NCI-H1436 treated with DMSO at 0.1 percent for 48 hours (cell line): Measurements from ENCODE around the gene CIB4.

Source experiments
- DNase-seq: peaks from one replicate; lab custom pipeline; 2025; lab: John Stamatoyannopoulos, UW

CIB4 gene

GRCh38 chr2:26642429-26642828 lies 1.3 kb upstream of the CIB4 start:
- DNase-seq: no peak

GRCh38 chr2:26640331-26640745 lies 828 bp downstream of the CIB4 start:
- no peak for DNase-seq

GRCh38 chr2:26639685-26640243 lies 1.4 kb downstream of the CIB4 start:
- no peak for DNase-seq

- DNase-seq: no peak
Observed at GRCh38 chr2:26637811-26638310, 3.3 kb downstream of the CIB4 start.

DNA sequence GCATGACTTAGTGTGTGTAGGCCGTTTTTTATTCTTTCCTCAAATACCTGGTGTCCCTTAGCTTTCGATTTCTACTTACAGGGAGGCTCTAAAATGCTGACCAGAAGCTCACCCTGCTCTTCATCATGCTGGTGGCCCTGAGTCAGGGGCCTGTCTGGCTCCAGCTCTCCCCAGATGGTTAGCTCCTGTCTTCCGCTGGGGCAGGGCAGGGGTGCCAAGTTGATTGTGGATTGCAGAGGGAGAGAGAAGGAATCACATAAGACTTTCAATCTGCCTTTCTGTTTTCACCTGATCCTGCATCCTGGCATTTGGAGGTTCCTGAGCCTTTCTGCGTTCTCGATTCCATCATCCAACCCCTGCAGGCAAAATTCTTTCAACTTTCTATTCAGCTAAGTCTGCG lies 4.2 kb downstream of the CIB4 start:
- no peak for DNase-seq

DNA sequence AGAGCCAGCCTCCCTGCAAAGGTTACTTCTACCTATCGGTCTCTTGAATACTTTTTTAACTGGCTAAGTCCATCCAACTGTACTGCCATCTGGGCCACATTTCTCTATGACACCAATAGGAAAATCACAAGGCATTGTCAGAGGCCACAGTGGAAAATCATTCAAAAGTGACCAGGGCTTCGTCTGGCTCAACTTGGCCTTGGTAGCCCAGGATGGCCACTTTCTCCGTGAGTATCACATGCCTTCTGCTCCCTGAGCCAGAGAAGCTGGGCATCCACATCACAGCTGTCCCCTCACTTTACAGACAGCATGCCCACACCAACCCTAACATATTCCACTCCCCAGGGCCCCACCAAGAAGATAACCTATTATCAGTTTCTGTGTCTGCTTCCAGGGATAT lies 5.8 kb downstream of the CIB4 start:
- DNase-seq: no peak

DNA sequence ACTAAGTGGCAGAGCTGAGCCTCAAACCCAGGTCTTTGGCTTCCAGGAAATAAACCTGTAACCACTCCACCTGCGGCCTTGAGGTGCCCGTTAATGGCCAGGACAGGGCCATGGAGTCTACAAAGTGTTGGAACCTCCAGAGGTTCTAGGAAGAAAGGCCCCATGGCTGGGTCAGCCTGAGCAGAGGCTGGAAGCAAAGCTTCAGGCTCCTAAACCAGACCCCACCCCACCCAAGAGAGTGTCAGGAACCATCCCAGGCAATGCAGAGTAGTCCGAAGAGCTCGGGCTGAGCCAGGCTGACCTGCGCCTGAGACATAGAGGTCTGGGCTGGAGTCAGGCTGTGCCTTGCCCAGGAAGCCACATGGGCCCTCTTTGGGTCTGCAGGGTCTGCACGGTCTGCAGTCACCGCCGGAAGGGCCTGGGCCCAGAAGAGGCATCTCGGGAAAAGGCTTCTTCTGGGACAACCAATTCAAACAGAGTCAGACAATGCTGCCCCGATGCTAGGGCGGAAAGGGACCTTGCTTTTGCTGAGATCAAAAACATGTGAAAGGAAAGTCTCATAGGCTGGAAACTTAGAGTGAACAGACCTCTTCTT lies 6.4 kb downstream of the CIB4 start:
- DNase-seq: no peak

- DNase-seq: no peak
Observed at GRCh38 chr2:26633993-26634595, 7.1 kb downstream of the CIB4 start.

- DNase-seq: no peak
Observed at GRCh38 chr2:26633351-26633945, 7.7 kb downstream of the CIB4 start.

- DNase-seq: no peak
Observed at GRCh38 chr2:26632624-26633185, 8.5 kb downstream of the CIB4 start.

DNA sequence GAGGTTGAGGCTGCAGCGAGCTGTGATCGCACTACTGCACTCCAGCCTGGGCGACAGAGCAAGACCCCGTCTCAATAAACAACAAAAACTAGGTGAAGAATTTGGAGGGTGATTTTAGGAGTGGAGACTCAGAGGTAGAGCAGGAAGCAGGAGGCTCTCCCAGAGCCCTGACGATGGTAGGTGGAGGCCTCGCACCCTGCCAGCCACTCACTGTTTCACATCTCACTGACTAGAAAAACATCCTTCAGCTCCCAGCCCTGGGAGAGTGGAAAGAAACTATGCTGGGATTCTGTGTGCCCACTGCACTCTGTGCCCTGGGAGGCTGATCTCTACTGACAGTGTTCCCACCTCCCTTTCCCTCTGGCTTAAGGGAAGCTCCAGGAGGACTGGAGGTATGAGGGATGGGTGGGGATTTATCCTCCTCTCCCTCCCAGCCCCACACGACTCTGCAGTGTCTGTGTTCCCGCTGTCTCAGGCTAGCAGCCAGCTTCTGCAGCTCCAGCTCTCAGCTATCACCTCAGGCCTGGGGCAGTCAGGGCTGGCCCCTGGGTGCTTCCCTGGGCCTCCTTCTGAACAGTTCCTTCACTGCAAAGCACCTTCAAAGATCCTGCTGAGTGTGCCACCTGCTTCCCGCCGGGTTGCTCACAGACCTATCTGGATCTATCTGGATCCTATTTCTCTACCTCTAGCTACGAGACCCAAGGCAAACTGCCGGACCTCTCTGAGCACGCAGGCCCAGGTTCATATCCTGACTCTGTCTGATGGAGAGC lies 9.6 kb downstream of the CIB4 start:
- no peak for DNase-seq

- DNase-seq: no peak
Observed at GRCh38 chr2:26630669-26631360, 10.4 kb downstream of the CIB4 start.

GRCh38 chr2:26630235-26630634 lies 10.9 kb downstream of the CIB4 start:
- DNase-seq: no peak

- DNase-seq: no peak
Observed at GRCh38 chr2:26629751-26630150, 11.4 kb downstream of the CIB4 start.

- DNase-seq: no peak
Observed at GRCh38 chr2:26629346-26629630, 11.9 kb downstream of the CIB4 start.

DNA sequence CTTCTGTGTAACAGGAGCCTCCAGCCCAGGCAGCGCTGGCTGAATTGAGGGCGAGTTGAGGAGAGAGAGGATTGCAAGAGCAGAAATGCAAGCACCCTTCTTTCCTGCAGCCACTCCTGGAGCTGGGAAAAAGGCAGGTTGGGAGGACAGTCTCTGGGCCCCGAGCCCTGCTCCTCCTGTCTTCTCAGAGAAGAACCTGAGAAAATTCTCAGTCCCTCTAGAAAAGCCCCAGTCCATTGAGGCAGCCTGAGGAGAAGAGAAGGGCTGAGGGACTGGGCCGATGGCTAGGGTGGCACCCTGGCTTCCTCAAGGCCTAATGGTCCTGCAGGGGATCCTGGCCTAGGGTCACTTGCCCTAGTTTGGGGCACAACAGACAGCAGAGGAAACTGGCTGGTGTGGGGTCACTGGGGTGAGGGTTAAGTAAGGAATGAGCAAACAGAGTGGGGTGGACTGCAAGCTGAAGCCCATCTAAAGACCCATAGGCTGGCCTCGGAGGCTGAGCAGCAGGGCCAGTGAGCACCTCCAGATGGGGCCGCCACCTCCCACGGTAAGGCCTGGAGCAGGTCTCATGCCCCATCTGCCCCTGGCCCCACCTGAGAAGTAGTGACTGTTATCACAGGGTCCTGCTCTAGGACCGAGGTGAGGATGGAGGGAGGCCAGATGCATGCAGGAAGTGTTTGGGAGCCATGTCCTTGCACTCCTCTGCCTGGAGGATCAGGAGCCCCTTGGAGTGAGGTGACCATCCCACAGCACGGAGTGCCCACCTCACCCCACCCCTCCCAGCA lies 12.4 kb downstream of the CIB4 start:
- no peak for DNase-seq

- DNase-seq: no peak
Observed at GRCh38 chr2:26627350-26628105, 13.6 kb downstream of the CIB4 start.

GRCh38 chr2:26626606-26627005 lies 14.6 kb downstream of the CIB4 start:
- no peak for DNase-seq

DNA sequence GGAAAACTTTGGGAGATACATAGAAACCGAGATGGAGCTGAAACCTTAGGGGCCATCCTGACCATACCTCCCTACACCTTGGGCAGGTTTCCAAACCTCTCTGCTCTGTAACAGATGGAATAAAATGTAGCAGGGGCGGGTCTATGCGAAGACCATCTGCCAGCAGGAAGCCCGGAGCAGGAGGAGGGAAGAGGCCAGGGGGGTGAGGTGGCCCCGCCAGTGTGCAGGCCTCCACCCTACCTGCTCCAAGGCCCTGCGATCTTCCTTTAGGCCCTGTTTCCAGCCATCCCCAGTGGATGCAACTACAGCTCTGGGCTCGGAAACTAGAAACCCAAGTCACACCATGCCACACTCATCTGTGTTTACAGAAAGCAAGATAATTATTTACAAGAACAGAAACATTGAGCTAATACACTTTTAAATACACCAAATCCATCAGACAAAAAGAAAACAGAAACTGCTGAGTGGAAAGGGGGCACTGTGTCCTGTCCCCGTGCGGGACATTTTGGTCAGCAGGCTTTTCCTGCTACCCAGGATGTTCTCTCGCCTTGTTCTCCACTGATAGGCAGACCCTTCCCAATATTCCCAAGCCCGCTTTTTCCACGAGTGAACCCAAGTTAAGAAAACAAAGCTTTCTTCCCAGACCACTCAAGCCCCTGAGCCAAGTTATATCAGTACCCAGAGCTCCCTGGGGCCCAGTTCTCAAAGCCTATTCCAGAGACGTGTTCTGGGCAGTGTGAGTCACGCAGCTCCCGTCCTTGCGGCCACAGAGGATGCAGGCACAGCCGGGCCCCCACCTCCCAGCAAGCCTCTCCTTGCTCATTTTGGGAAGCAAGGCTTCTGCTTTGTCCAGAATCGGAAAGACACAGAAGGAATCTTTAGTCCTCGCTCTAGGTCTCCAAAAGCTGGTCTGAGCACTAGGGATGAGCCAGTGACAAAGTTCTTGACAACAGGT lies 17.3 kb downstream of the CIB4 start:
- no peak for DNase-seq
